GM18502 (cell line): Measurements from ENCODE around the gene TMEM214.
"Not testable (repeated sequence)": the region's sequence is repeated elsewhere in the genome, so short reads cannot be mapped to it uniquely, and the experiment has no call there.

ENCODE experiments used
- ATAC-seq: cut with Tn5 transposase; IDR thresholded peaks from one replicate; pipeline ENCODE4 v1.9.1; 2021; ENCODE audit warnings: mild to moderate bottlenecking; ENCODE audit not compliant: unreplicated experiment, poor library complexity

The TMEM214 gene

GRCh38 chr2:27065128-27065527 is 32.4 kb downstream of the TMEM214 start:
- ATAC-seq, result no peak

GRCh38 chr2:27067385-27067784 is 34.6 kb downstream of the TMEM214 start:
- ATAC-seq, result no peak

GRCh38 chr2:27069436-27069835 is 36.7 kb downstream of the TMEM214 start:
- no peak for ATAC-seq

- ATAC-seq, result no peak
Observed at GRCh38 chr2:27069961-27070618, 37.3 kb downstream of the TMEM214 start.

- ATAC-seq, result peak; percentile 13
Observed at GRCh38 chr2:27070653-27071276, 38.0 kb downstream of the TMEM214 start.

GRCh38 chr2:27071277-27071989 is 38.7 kb downstream of the TMEM214 start, which contains the start of gene OST4:
TSS of gene OST4 (minus strand) at chr2:27071654.
- peak; percentile 83 for ATAC-seq

GRCh38 chr2:27071990-27072830 is 39.4 kb downstream of the TMEM214 start:
- peak; percentile 2 for ATAC-seq

GRCh38 chr2:27072920-27073319 is 40.2 kb downstream of the TMEM214 start:
- ATAC-seq, result no peak

- no peak for ATAC-seq
Observed at GRCh38 chr2:27073782-27074181, 41.0 kb downstream of the TMEM214 start.

GRCh38 chr2:27074738-27075565 is 42.2 kb downstream of the TMEM214 start:
- no peak for ATAC-seq

- ATAC-seq, result not testable (repeated sequence)
Observed at GRCh38 chr2:27075566-27075871, 42.8 kb downstream of the TMEM214 start.

GRCh38 chr2:27076323-27076722 is 43.6 kb downstream of the TMEM214 start:
- no peak for ATAC-seq

GRCh38 chr2:27077231-27077630 is 44.5 kb downstream of the TMEM214 start:
- ATAC-seq, result no peak

GRCh38 chr2:27078267-27079194 is 45.8 kb downstream of the TMEM214 start, which contains the start of gene EMILIN1:
TSS of gene EMILIN1 (plus strand) at chr2:27078615. CDS start at chr2:27079066, 451 bp downstream.
- no peak for ATAC-seq

GRCh38 chr2:27079233-27080139 is 46.7 kb downstream of the TMEM214 start:
- no peak for ATAC-seq

- no peak for ATAC-seq
Observed at GRCh38 chr2:27080140-27080469, 47.3 kb downstream of the TMEM214 start.

GRCh38 chr2:27080603-27080936 is 47.8 kb downstream of the TMEM214 start:
- no peak for ATAC-seq
